T follicular helper cell (primary cell): ENCODE measurements around the gene CLOCK.

Source experiments
- DNase-seq: peaks from one replicate; pipeline ENCODE4 v3.0.0-alpha.2; 2020; ENCODE audit warnings: low read depth

CLOCK gene

GRCh38 chr4:55411621-55412020 is 135.1 kb downstream of the CLOCK start:
- DNase-seq: no peak

GRCh38 chr4:55410431-55410830 is 136.3 kb downstream of the CLOCK start:
- DNase-seq: no peak

DNA sequence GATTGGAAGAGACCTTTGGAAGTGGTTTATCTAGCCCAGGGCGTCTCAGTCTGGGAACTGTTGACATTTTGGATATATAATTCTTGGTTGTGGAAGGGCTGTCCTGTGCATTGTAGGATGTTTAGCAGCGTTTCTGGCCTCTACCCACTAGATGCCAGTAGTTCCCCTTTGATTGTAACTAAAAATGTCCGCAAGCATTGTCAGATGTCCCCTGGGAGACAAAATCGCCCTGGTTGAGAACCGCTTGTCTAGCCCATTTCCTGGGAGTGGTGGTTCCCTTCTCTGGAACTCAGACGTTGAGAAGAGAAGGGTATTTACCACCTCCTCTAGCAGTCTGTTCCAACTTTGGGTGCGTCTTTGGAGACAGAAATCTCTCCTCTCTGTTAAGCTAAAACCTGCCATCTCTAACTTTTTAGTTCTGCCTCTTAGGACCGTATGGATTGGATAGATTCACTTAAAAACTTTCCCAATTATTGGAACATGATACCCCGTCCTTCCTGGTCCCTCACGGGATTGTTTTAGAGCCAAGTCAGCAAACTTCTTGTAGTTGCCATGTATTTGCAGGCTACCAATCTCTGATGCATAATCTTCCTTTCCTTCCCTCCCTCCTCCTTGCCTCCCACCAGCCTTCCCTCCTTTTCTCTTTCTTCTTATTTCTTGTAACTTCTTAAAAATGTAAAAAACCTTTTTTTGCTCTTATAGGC is 137.1 kb downstream of the CLOCK start:
- DNase-seq: no peak

DNA sequence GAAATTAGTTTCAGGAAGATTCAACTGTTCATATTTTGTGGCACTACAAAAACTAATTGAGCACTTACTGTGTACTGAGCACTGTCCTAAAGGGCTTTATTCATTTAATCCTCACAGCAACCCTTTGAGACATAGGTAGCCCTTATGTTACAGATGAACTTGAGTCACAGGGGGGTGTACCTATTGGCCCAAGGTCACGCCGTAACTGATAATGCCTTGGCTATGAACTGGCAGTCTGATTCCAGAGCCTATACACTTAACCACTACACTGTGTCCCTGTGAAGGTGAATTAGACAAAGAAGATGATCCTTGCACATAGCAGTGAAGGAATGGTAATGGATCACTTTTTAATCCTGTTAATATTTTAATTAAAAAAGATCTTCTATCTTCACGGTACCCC is 138.9 kb downstream of the CLOCK start:
- DNase-seq: no peak

DNA sequence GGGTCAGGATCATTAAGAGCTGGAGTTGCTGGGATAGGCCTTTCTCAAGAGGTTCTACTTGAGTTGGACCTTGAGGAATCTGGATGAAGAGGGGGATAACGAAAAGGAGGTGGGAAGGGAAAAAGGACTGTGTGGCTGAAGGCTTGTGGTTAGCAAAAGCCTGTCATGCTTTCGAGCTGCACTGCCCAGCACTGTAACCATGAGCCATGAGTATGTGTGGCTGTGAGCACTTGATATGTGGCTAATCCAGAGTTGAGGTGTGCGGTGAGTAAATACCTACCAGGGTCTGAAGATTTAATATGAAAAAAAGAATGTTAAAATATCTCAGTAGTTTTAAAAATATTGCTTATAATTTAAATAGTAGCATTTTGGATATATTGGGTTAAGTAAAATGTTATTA is 139.6 kb downstream of the CLOCK start:
- no peak for DNase-seq

GRCh38 chr4:55406545-55406944 is 140.2 kb downstream of the CLOCK start:
- no peak for DNase-seq

- no peak for DNase-seq
Observed at GRCh38 chr4:55405073-55405472, 141.6 kb downstream of the CLOCK start.

DNA sequence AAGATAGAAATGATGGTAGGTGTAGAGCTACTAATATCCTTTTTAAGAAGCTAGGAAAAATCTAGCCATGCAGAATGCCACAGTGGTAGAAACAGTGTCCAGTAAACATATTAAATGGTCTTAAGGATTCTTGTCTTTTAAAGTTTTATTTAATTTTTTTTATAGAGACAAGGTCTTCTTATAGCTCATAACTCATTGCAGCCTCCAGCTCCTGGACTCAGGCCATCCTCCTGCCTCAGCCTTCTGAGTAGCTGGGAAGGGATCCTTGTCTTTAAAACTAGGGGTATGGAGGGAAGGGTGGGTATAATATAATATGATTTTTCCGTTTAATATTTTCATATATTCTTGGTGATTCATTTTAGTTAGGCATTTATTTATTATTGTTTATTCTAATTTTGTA is 147.1 kb downstream of the CLOCK start:
- DNase-seq: no peak

DNA sequence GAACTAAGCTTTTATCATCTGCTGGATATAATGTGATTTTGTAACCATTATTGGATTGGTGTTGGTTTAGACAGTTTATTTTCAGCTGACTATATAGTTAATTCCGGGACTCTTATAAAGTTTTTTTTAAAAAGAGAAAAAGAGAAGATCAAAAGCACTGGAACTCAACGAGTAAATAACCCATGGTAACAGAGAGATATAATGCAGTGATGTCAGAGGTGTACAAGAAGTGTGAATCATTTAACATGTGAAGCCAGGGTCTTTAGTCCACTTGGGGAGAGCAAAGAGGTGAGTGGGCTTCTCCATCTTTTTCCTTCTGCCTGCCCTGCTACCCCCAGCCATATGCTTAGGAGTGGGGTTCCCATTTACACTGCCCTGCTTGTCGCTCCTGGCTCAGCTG is 147.7 kb downstream of the CLOCK start:
- DNase-seq: no peak

- DNase-seq: no peak
Observed at GRCh38 chr4:55398461-55398860, 148.2 kb downstream of the CLOCK start.

DNA sequence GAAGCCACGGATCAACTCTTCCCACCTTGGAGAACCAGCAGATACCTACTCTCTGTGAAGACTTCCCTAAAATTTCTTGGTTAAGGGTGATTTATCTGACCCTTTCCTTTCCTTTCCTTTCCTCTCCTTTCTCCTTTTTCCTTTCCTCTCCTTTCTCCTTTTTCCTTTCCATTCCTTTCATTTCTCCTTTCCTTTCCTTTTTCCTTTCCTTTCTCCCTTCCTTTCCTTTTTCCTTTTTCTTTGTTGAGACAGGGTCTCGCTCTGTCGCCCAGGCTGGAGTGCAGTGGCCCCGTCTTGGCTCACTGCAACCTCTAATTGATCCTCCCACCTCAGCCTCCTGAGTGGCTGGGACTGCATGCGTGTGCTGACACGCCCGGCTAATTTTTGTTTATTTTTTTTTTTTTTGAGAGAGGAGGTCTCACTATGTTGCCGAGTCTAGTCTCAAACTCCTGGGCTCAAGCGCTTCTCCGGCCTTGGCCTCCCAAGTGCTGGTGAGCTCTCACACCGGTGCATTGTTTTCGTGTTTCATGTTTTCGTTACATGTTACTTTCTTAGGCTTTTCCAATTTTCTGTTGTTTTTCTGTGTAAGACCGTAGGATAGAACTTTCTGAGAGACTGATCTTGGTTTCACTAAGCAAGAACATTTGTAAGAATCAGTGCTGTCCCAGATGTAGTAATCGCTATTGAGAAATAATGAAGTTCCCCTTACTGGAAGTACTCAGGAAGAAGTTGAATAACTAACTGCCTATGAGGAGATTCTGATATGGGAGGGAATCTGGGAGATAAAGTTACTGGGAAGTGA is 149.0 kb downstream of the CLOCK start:
- DNase-seq: no peak

GRCh38 chr4:55397126-55397436 is 149.6 kb downstream of the CLOCK start:
- DNase-seq: no peak

GRCh38 chr4:55396308-55397125 is 150.2 kb downstream of the CLOCK start:
- DNase-seq: no peak

DNA sequence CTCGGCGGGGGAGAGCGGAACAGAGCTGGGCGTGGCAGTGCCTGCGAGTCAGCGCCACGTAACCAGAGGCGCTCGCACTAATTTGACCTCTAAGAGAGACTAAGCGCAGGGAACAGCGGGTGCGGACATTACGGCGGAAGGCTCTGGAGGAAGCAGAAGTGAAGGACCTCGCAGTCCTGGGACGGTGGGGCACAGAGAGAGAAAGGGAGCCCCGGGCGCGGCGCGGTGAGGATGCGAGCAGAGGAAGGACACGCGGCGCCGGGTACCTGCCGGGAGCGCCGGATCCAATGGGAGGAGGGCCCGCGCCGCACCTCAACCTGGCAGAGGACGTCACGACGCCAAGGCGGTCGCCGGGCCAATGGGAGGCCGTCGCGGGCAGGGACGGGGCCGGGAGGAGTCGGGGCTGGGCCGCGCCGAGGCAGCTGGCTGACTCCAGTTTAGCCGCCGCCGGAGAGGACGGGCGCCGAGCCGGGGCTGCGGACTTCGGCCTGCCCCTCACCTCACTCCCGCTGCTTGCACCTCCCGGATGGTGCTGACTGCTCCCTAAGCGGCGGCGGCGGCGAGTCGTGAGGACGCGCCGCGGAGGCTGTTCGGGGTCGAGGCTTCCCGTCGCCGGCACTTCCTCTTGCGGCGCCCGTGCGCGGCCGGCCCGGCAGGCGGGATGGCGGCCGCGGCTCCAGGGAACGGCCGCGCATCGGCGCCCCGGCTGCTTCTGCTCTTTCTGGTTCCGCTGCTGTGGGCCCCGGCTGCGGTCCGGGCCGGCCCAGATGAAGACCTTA is 151.0 kb downstream of the CLOCK start, which contains the start of gene TMEM165:
TSS of gene TMEM165 (plus strand) at position 429 of the 779 bp plus-strand sequence. CDS start at position 662, 233 bp downstream.
- DNase-seq: peak; percentile 85

- no peak for DNase-seq
Observed at GRCh38 chr4:55395218-55395528, 151.5 kb downstream of the CLOCK start.

DNA sequence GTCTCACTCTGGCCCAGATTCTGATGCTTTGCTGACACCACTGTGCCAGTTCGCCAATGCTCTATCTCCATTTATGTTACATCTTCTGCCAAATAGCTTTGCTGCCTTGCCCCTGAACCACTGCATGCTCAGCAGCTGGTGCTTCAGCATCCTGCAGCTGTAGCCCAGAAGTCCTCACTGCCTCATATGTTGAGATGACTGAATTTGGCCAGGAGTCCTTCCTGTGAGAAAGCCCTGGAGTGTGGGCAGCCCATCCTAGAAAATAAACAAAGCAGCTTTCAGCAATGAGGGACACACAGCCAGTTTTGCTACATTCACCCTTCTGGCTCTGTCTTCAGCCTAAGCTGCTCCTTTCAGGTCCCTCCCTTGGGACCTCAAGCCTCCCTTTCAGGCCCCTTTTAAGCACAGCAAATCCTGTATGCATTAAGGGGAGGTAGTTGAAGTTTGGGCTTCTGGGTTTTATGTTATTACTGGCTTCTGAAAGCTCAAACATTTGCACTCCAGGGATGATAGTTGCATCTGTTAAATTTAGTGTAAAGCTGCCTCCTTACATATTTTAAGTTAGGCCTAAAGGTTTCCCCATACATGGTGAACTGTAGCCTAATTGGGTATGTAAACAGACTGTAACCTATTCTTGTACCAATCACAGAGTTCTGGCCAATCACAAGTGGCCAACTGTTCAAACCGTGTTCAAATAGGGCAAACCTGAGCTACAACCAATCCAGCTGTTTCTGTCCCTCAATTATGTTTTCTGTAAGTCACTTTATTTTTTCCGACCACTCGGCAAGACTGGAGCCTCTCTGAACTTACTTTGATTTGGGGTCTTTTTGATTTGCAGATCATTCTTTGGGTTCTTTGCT is 153.0 kb downstream of the CLOCK start:
- DNase-seq: no peak

DNA sequence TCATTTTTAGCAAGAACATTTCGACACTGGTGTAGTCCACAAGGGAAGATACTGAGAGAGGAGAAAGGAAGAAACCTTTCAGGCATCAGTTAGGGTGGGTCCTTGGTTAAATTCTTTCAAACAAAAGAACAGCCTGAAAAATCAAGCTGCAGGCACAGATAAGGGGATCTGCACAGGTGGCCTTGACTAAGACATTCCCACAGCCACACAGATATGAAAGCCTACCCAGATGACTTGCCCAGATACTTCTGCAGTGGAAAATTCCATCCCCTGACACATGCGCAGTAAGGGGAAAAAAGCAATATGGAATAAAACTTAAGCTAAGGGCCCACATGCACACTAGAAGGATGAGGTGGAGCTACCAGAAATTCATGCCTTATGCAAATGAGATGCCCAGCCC is 159.9 kb downstream of the CLOCK start:
- DNase-seq: no peak

- DNase-seq: no peak
Observed at GRCh38 chr4:55386073-55386472, 160.6 kb downstream of the CLOCK start.

DNA sequence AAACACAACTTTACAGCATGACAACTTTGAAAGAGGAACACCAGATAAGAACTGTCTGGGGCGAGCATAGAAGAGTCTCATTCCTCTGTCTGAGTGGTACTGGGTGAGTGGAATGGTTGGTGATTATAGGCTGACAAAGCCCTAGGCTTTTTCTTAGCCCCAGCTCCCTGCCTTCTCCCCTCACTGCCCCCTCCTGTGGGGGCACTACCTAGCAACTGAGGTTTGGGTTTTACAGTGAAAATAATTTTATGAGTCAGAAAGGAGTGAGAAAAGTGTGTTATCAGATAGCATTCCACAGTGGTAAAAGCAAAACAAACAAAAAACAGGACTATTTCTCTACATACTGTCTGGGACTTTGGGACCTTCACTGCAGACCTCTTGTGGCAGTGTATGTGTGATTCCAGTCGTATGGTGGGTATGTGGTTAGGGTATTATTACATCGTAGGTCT is 161.5 kb downstream of the CLOCK start:
- no peak for DNase-seq

DNA sequence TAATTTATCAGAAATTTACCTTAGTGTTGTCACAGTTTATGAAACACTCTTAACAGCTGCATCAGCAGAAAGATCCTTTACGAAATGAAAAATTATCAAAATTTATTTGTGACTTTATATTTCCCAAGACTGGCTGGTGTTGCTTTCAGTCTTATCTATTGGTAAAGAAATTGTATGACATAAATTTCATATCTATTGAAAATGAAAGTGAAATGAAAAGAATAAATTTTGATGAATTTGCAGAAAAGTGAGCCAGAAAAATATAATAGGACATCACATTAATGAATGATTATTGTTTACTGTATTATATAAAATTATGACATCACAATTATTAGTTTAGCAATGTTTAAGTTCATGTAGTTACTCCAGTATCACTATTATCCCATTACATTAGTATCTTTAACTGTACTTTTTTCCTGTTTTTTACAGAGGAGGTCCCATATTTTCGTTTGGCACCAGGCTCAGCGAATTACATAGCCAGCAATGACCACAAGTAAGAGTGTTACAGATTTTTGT is 164.2 kb downstream of the CLOCK start:
- no peak for DNase-seq

DNA sequence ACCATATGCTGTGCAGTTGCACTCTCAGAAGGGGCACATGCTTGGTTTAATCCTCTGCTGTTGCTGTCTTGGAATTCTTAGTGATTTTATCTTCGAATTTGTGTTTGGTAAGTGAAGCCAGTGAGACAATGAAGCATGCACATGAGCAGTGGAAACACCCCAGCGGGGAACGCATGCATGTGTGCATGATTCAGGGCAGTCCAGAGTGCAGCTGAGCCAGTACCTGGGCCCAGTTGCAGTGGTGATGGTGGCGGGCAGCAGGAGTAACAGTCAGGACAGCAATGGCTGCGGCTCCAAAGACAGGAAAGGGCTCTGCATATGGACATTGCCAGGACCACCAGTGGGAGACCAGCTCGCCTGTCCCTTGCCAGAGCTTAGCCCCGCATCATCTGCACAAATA is 165.2 kb downstream of the CLOCK start:
- DNase-seq: no peak
